Ishikawa (cell line): ENCODE results near the gene CTNND2.

Source experiments
- CEBPB ChIP-seq: IDR thresholded peaks from 2 replicates; pipeline ENCODE4 v1.6.1; 2012
- EP300 ChIP-seq: IDR thresholded peaks from 2 replicates; pipeline ENCODE4 v1.6.1; 2012; ENCODE audit warnings: borderline replicate concordance
- RAD21 ChIP-seq: IDR thresholded peaks from 2 replicates; pipeline ENCODE4 v1.6.1; 2012; ENCODE audit warnings: low read depth
- TAF1 ChIP-seq: IDR thresholded peaks from 2 replicates; pipeline ENCODE4 v1.6.1; 2012; ENCODE audit warnings: low read depth, mild to moderate bottlenecking
- TCF12 ChIP-seq: IDR thresholded peaks from 2 replicates; pipeline ENCODE4 v1.6.1; 2012; ENCODE audit warnings: low read depth
- ZBTB7A ChIP-seq: IDR thresholded peaks from 2 replicates; pipeline ENCODE4 v1.6.1; 2012; ENCODE audit warnings: low read depth
- TF ChIP-seq, protein P1 (sequence below): IDR thresholded peaks from 2 replicates; pipeline ENCODE4 v1.6.1; 2012; ENCODE audit warnings: low read depth, mild to moderate bottlenecking
- TF ChIP-seq, protein P2 (sequence below): IDR thresholded peaks from 2 replicates; pipeline ENCODE4 v1.6.1; 2012

DNA sequence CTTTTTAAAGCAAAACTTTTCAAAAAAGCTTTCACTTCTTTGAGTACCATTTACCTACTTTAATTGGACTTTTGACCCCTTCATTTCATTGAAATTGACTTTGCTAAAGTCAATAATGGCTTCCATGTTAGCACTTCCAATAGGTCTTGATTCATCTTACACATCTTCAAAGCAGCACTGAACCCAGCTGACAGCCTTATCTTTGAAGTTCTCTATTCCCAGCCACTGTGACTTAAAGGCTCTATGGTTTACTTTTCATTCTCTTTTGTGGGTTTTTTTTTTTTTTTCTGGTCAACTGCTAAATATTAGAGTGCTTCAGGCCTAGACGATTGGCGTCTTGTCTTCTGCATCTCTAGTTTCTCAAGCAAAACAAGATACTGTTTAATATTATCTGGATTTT is 385.0 kb downstream of the CTNND2 start:
- TF ChIP-seq RAD21: no peak
- TF ChIP-seq, protein P1, sequence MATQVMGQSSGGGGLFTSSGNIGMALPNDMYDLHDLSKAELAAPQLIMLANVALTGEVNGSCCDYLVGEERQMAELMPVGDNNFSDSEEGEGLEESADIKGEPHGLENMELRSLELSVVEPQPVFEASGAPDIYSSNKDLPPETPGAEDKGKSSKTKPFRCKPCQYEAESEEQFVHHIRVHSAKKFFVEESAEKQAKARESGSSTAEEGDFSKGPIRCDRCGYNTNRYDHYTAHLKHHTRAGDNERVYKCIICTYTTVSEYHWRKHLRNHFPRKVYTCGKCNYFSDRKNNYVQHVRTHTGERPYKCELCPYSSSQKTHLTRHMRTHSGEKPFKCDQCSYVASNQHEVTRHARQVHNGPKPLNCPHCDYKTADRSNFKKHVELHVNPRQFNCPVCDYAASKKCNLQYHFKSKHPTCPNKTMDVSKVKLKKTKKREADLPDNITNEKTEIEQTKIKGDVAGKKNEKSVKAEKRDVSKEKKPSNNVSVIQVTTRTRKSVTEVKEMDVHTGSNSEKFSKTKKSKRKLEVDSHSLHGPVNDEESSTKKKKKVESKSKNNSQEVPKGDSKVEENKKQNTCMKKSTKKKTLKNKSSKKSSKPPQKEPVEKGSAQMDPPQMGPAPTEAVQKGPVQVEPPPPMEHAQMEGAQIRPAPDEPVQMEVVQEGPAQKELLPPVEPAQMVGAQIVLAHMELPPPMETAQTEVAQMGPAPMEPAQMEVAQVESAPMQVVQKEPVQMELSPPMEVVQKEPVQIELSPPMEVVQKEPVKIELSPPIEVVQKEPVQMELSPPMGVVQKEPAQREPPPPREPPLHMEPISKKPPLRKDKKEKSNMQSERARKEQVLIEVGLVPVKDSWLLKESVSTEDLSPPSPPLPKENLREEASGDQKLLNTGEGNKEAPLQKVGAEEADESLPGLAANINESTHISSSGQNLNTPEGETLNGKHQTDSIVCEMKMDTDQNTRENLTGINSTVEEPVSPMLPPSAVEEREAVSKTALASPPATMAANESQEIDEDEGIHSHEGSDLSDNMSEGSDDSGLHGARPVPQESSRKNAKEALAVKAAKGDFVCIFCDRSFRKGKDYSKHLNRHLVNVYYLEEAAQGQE: no peak
- no peak for TF ChIP-seq ZBTB7A
- TF ChIP-seq, protein P2, sequence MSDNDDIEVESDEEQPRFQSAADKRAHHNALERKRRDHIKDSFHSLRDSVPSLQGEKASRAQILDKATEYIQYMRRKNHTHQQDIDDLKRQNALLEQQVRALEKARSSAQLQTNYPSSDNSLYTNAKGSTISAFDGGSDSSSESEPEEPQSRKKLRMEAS: no peak
- no peak for TF ChIP-seq EP300
- no peak for TF ChIP-seq TCF12
- no peak for TF ChIP-seq TAF1
- TF ChIP-seq CEBPB: no peak
